Measurements from ENCODE around the gene ITPR1.
"Not testable (repeated sequence)": the region's sequence is repeated elsewhere in the genome, so short reads cannot be mapped to it uniquely, and the experiment has no call there.

The ITPR1 gene

DNA sequence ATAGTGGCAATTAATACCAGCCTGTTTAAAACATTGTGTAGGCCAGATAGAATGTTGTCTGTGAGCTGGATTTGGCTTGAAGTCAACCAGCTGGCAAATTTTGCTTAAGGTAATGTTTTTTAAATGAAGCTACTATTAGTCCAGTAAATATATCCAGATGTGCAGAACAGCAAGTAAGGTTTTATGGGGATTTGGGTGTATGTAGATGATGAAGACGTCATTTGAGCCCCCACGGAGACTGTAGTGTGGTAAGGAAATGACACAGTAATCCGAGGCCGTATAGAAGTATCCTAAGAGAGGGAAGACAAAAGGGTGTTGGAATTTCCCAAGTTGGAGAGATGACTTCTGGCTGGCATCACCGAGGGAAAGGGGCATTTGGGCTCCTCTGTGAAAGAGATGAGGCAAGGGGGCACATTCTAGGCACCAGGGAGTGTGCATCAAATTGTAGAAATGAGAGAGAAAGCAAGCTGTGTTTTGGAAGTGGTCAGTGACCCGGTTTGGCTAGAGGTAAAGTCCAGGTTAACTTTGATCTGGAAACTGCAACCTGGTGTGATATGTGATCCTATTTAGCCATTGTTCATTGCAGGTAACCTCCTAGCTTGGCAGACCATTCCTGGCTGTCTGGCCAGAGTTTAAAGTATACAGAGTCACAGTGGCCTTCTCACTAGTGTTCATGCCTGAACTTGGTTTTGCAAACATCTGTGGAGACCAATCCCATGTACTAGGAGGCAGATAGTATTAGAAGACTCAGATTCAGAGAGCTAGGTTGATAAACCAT lies 104.2 kb downstream of the ITPR1 start:
- Mint-ChIP-seq H3K27ac (peak overlapping the region; percentile 1), H3K4me1 (peaks cover 14% of the 10 kb centered on the region), H3K36me3 (no peaks in the 10 kb centered on the region), H3K9me3 (no peaks in the 10 kb centered on the region), H3K4me3 (no peak overlapping the region)
- ATAC-seq (no peak), DNase-seq (ENCODE audit: low spot score in 2 of 2) (no peak)

DNA sequence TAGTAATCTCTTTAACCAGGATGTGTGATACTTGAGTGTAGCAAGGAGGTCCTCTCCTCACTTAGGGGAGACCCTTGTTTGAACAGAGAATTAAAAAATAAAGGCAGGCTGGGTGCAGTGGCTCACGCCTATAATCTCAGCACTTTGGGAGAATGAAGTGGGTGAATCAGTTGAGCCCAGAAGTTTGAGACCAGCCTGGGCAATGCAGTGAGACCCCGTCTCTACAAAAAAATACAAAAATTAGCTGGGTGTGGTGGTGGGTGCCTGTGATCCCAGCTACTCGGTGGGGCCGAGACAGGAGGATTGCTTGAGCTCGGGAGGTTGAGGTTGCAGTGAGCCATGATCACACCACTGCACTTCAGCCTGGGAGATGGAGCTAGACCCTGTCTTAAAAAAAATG lies 105.1 kb downstream of the ITPR1 start:
- not testable (repeated sequence) for ATAC-seq; H3K4me3 Mint-ChIP-seq; H3K27ac Mint-ChIP-seq; DNase-seq (ENCODE audit: low spot score in 2 of 2); H3K36me3 Mint-ChIP-seq; H3K9me3 Mint-ChIP-seq
- peaks cover 14% of the 10 kb centered on the region for H3K4me1 Mint-ChIP-seq

DNA sequence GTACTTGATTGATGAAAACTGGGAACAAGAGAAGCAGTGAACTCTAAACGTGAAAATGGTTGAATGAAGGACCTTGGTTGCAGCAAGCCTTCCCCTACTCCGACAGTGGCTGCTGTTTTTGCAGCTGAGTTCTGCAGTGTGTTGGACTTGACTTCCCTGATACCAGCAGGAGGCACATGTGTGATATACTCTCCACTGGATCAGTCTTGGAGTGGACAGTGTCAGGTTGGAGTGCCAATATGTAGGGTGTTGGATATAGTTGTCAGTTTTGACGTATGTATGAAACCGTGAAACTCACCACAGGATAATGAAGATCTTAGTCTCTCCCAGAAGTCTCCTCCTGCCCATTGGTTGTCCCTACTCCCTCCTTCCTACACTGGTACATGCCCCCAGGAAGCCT lies 106.5 kb downstream of the ITPR1 start:
- Mint-ChIP-seq H3K4me1 (peaks cover 22% of the 10 kb centered on the region), H3K36me3 (no peaks in the 10 kb centered on the region), H3K4me3 (no peak overlapping the region), H3K27ac (no peak overlapping the region), H3K9me3 (no peaks in the 10 kb centered on the region)
- no peak for DNase-seq (ENCODE audit: low spot score in 2 of 2)
- no peak for ATAC-seq

DNA sequence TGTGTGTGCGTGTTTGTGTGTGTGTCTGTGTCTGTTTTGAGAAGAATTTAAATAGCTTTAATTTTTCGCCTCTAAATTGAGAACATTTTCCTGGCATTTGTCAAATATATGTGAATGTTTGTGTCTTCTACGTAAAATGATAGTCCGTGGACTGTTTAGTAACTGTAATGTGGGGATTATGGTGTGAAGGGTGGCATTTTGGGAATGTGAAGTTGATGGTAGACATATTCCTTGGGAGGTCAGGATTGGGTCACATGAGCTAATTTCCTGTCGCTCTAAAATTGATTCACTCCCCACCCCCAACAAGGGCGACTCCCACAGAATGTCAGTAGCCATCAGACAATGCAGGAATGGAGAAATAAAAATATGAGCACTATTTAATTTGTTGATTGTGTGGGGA lies 107.3 kb downstream of the ITPR1 start:
- Mint-ChIP-seq H3K4me3 (no peak overlapping the region), H3K27ac (no peak overlapping the region), H3K9me3 (no peaks in the 10 kb centered on the region), H3K36me3 (no peaks in the 10 kb centered on the region), H3K4me1 (peaks cover 22% of the 10 kb centered on the region)
- DNase-seq (ENCODE audit: low spot score in 2 of 2) (no peak), ATAC-seq (no peak)

DNA sequence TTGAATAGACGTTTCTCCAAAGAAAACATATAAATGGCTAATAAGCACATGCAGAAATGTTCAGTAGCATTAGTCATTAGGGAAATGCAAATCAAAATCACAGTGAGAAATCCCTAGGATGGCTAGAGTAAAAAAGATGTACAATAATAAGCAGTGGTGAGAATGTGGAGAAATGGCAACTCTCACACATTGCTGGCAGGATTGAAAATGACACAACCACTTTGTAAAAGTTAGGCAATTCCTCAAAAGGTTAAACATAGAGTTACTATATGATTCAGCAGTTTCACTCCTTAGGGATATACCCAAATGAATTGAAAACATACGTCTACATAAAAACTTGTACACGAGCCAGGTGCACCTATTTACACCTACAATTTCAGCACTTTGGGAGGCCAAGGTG lies 108.7 kb downstream of the ITPR1 start:
- H3K36me3 Mint-ChIP-seq = no peaks in the 10 kb centered on the region
- H3K27ac Mint-ChIP-seq = no peak overlapping the region
- ATAC-seq (no peak), DNase-seq (ENCODE audit: low spot score in 2 of 2) (no peak)
- peaks cover 23% of the 10 kb centered on the region for H3K4me1 Mint-ChIP-seq
- no peaks in the 10 kb centered on the region for H3K9me3 Mint-ChIP-seq
- no peak overlapping the region for H3K4me3 Mint-ChIP-seq

DNA sequence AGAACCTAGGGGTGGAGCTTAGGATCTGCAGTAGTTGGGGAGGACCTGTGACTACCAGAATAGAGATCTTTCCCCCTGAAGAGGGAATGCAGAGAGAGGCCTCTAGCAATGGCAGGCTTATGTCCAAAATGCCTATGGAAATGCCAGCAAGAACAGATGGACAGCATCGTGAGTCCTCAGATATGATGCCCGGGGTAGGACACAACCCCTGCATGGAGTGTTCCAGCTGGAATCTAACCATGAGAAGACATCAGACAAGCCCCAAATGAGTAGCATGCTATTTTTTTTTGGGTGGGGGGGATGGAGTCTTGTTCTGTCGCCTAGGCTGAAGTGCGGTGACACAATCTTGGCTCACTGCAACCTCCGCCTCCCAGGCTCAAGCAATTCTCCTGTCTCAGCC lies 111.5 kb downstream of the ITPR1 start:
- DNase-seq (ENCODE audit: low spot score in 2 of 2) (no peak), ATAC-seq (no peak)
- Mint-ChIP-seq H3K4me1 (peaks cover 24% of the 10 kb centered on the region), H3K27ac (no peak overlapping the region), H3K9me3 (no peaks in the 10 kb centered on the region), H3K4me3 (no peak overlapping the region), H3K36me3 (no peaks in the 10 kb centered on the region)

DNA sequence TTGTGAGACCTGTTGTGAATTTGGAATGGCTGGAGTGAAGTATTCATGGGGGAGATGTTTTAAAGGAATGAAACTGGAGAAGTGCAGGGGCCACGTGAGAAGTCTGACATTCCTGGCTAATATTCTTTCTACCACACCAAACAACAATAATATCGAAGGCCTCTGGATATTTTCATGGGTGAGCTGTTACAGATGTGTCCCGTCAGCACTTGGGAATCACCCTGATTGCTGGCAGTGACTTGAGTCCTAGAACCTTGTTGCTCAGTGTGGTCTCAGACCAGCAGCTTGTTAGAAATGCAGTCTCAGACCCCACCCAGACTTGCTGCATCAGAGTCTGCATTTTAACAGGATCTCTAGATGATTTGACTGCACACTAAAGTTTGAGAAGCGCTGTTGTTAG lies 113.8 kb downstream of the ITPR1 start:
- Mint-ChIP-seq H3K4me1 (peaks cover 30% of the 10 kb centered on the region), H3K27ac (no peak overlapping the region)

DNA sequence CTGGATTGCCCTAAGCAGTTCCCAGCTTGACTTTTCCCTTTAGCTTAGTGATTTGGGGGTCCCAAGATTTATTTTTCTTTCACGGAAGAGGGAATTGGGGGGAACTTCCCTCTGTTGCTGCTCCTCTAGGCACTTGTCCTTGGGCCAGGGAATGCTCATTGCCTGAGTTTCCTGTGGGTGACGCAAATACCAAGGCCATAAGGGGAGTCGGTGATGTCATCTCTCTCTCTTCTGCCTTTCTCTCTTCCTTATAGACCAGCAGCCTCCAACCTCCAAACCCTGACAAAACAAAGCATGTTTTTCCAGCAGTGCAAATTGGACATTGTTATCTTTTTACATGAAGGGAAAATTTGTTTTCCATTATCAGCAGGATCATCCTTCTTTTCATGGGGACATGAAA lies 120.2 kb downstream of the ITPR1 start:
- peaks cover 15% of the 10 kb centered on the region for H3K4me1 Mint-ChIP-seq
- no peak for ATAC-seq
- H3K36me3 Mint-ChIP-seq = no peaks in the 10 kb centered on the region
- no peaks in the 10 kb centered on the region for H3K9me3 Mint-ChIP-seq
- H3K27ac Mint-ChIP-seq = no peak overlapping the region
- H3K4me3 Mint-ChIP-seq = no peak overlapping the region
- no peak for DNase-seq (ENCODE audit: low spot score in 2 of 2)

More for the DNA sequence above, 113.8 kb downstream of the ITPR1 start:
- H3K4me3 Mint-ChIP-seq = no peak overlapping the region
- no peaks in the 10 kb centered on the region for H3K36me3 Mint-ChIP-seq
- ATAC-seq (no peak), DNase-seq (ENCODE audit: low spot score in 2 of 2) (no peak)
- H3K9me3 Mint-ChIP-seq = no peaks in the 10 kb centered on the region

DNA sequence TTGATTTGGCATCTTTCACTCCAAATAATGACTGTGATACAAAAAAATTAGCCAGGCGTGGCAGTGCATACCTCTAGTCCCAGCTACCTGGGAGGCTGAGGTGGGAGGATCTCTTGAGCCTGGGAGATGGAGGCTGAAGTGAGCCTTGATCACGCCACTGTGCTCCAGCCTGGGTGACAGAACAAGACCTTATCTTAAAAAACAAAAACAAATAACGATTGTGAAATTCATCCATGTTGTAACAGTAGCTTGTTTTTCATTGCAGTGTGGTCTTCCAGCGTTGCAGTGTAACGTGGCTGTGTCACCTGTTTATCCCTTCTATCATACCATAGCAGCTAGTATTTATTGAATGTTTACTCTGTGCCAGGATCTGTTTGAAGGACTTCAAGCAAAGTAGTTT lies 120.9 kb downstream of the ITPR1 start:
- no peak for ATAC-seq
- no peaks in the 10 kb centered on the region for H3K36me3 Mint-ChIP-seq
- H3K4me3 Mint-ChIP-seq = no peak overlapping the region
- no peak overlapping the region for H3K27ac Mint-ChIP-seq
- no peaks in the 10 kb centered on the region for H3K9me3 Mint-ChIP-seq
- no peak for DNase-seq (ENCODE audit: low spot score in 2 of 2)
- peaks cover 18% of the 10 kb centered on the region for H3K4me1 Mint-ChIP-seq

DNA sequence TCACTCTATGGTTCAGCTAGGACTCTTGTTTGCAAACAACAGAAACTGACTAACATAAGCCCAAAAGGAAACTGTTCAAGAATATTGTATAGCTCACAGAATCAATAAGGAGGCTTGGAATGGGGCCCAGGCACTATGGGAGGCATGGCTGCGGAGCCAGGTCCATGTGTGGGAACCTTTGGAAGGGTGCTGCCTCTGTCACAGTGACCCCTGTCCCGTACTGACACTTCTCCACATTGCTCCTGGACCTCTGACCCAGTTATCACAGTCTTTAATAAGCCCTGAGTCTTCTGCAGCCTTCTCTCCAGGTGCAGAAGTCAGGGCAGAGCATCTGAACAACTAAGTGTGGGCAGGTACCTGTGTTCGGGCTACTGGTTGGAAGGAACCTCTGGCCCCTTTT lies 121.8 kb downstream of the ITPR1 start:
- no peak for DNase-seq (ENCODE audit: low spot score in 2 of 2)
- Mint-ChIP-seq H3K36me3 (no peaks in the 10 kb centered on the region), H3K4me1 (peaks cover 14% of the 10 kb centered on the region), H3K27ac (no peak overlapping the region), H3K4me3 (no peak overlapping the region), H3K9me3 (no peaks in the 10 kb centered on the region)
- no peak for ATAC-seq

DNA sequence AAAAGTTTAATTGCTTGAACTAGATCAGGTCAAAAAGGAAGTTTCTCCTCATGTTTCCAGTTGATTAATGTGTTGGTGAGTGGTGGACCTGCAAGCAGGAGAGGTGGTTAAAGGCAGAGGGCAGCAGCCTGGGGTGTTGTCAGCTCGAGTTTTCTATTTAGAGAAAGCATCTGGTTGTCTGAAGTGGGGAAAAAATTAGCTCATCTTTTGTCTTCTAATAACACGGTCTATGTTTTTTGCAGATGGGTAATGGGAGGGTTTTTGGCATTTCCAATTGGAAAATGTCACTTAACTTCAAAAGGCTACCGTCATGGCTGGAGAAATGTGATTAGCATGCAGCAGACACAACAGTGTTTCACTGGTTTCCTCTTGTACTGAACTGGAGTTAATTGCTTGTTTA lies 122.6 kb downstream of the ITPR1 start:
- no peaks in the 10 kb centered on the region for H3K9me3 Mint-ChIP-seq
- no peak overlapping the region for H3K4me3 Mint-ChIP-seq
- ATAC-seq = no peak
- no peak for DNase-seq (ENCODE audit: low spot score in 2 of 2)
- H3K36me3 Mint-ChIP-seq = no peaks in the 10 kb centered on the region
- H3K27ac Mint-ChIP-seq = no peak overlapping the region
- peaks cover 11% of the 10 kb centered on the region for H3K4me1 Mint-ChIP-seq

DNA sequence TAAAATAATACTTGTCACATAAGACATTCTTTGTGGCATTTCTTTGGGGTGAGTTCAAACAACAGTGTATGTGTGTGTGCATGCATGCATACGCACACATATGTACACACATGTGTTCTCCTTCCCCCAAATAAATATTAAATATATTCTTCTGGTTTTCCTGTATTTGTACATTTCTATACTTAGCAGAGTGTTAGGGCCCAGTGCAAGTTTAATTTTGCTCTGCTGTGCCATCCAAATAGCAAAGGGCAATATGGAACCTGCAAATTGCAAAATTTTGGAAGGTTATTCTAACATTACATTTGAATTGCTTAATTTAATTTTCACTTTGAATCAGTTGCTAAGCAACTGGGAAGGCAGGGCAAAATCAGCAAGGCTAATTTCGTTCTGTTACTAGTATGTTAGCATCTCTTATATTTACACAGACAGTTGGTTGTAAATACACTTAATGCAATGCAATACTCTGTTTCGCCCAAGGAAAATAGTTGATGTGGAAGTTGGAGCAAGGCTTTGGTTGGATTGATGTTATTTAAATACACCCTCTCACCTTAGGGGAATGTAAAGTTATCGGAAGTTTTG lies 130.4 kb downstream of the ITPR1 start:
- Mint-ChIP-seq H3K27ac (peak overlapping the region; percentile 76), H3K4me1 (peaks cover 16% of the 10 kb centered on the region), H3K9me3 (no peaks in the 10 kb centered on the region), H3K36me3 (no peaks in the 10 kb centered on the region), H3K4me3 (no peak overlapping the region)
- ATAC-seq (no peak), DNase-seq (ENCODE audit: low spot score in 2 of 2) (no peak)

DNA sequence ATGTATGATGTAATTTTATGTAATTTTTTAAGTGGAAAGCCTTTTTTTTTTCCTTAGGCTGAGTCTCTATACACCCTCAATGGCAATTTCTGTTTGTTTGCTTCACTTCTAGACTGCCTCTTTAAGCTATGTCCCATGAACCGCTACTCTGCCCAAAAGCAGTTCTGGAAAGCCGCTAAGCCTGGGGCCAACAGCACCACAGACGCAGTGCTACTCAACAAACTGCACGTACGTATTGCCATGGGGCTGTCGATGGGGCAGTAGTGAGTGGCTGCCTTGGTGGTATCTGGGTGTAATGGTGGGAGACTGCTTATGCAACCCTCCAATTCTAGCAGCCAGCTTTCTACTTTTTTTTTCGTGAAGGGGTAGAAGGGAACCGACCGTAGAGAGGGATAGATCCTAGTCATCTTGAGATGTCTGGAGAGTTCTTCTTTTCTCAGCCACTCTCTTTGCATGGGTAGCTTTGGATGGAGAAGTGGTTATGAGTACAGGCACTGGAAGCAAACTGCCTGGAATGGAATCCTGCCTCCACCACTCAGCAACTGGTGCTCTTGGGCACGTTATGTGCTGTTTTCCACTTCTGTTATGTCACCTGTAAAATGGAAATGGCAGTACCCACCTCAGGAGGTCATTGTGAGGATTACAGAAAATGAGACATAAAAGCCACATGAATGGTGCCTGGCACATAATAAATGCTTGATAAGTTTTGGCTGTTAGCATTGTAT lies 134.7 kb downstream of the ITPR1 start:
- Mint-ChIP-seq H3K36me3 (peaks cover under 1% of the 10 kb centered on the region), H3K9me3 (no peaks in the 10 kb centered on the region)

DNA sequence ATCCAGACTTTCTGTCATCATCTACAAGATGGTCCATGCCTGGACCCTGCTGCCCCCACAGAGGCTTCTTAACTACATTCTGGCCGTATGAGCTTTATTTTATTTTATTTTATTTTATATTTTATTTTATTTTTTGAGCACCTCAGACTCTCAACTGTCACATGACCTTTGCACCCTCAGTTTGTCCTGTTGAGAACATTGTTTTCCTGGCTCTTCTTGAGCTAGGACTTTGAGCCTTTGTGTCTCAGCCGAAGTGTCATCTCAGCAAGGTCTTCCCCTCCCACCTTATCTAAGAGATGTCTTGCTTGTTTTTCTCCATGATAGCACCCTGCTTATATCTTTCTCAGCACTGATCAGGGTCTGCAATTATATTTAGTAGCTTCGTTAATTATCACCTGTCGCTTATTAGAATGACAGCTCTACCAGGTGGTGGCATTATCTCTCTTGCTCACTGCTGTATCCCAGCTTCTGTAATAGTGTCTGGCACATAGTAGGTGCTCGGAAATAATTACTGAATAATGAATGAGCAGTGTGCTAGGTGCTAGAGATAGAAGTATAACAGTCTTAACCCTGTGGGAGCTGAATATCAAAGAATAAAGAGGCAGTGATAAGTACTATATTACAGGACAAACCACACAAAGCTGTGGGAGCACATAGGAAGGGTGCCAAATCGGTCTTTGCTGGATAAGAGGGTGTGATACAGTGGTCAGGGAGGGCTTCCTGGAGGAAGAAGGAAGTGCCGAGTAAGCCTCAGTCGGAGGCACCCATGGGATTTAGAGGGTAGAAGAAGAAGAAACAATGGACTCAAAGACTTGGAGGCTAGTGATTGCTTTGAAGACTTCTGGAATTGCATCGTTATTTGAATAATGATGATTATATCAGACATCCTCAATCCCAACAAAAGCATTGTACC lies 136.2 kb downstream of the ITPR1 start:
- H3K4me3 Mint-ChIP-seq = no peak overlapping the region
- no peak for DNase-seq (ENCODE audit: low spot score in 2 of 2)
- H3K27ac Mint-ChIP-seq = no peak overlapping the region
- H3K4me1 Mint-ChIP-seq = peaks cover 8% of the 10 kb centered on the region
- no peaks in the 10 kb centered on the region for H3K9me3 Mint-ChIP-seq
- H3K36me3 Mint-ChIP-seq = peaks cover 5% of the 10 kb centered on the region
- no peak for ATAC-seq

More for the DNA sequence above, 134.7 kb downstream of the ITPR1 start:
- ATAC-seq (no peak), DNase-seq (ENCODE audit: low spot score in 2 of 2) (no peak)
- Mint-ChIP-seq H3K4me3 (no peak overlapping the region), H3K4me1 (no peaks in the 10 kb centered on the region), H3K27ac (no peak overlapping the region)
